Measurements from ENCODE around the gene NACC1.

DNA sequence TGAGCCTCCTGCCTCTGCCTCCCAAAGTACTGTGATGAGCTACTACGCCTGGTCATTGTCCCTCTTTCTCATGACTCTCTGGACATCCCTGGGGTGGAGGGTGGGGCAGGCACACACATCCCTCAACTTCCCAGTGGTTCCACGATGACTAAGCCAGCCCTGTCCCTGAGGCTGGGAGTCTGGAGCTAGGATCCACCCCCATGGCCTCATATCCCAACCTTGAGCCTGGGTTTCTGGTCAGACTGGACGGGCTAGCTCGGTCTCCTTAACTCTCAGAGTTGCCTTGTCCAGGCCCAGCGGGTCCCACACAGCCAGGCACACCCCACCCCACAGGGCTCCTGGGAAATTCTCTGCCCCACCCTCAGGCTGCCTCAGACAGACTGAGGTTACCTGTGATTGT lies 51.7 kb downstream of the NACC1 start:
- TF ChIP-seq, protein P1, sequence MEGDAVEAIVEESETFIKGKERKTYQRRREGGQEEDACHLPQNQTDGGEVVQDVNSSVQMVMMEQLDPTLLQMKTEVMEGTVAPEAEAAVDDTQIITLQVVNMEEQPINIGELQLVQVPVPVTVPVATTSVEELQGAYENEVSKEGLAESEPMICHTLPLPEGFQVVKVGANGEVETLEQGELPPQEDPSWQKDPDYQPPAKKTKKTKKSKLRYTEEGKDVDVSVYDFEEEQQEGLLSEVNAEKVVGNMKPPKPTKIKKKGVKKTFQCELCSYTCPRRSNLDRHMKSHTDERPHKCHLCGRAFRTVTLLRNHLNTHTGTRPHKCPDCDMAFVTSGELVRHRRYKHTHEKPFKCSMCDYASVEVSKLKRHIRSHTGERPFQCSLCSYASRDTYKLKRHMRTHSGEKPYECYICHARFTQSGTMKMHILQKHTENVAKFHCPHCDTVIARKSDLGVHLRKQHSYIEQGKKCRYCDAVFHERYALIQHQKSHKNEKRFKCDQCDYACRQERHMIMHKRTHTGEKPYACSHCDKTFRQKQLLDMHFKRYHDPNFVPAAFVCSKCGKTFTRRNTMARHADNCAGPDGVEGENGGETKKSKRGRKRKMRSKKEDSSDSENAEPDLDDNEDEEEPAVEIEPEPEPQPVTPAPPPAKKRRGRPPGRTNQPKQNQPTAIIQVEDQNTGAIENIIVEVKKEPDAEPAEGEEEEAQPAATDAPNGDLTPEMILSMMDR (IDR thresholded peaks at IDR 0.05), result no peak
- no peak for TF ChIP-seq EP300 (IDR thresholded peaks at IDR 0.05)
- TF ChIP-seq POLR2AphosphoS5 (IDR thresholded peaks at IDR 0.05), result no peak
